GM12875 (cell line): ENCODE results near the gene MRNIP.

Experiments used
- H3K4me3 ChIP-seq: one replicate; pipeline ENCODE4 v1.5.1; 2011; ENCODE audit warnings: low read depth, low read length, control low read depth
- TF ChIP-seq, protein P1 (sequence below): IDR thresholded peaks from 2 replicates; pipeline ENCODE4 v1.5.1; 2011; ENCODE audit warnings: low read depth, mild to moderate bottlenecking, control low read depth, inconsistent platforms, low read length, moderate library complexity, borderline replicate concordance; ENCODE audit not compliant: insufficient read depth

MRNIP gene

DNA sequence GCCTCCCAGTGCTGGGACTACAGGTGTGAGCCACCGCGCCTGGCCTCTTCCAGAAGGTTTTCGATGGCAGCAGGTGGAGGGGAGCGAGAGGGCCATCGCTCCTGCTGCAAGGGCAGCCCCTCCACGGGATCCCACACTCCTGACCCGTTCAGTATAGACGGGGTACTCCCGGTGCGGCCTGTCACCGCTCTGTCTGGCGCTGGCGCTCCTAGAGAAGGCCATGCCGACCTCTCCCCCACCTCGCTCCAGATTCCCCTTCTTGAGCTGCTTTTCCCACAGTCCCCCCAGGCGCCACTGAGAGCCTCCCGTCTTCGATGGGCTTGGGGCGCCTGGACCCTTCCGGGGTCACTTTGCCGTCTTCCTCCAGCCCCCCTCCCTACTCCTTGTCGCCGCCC lies 42.2 kb downstream of the MRNIP start:
- TF ChIP-seq, protein P1, sequence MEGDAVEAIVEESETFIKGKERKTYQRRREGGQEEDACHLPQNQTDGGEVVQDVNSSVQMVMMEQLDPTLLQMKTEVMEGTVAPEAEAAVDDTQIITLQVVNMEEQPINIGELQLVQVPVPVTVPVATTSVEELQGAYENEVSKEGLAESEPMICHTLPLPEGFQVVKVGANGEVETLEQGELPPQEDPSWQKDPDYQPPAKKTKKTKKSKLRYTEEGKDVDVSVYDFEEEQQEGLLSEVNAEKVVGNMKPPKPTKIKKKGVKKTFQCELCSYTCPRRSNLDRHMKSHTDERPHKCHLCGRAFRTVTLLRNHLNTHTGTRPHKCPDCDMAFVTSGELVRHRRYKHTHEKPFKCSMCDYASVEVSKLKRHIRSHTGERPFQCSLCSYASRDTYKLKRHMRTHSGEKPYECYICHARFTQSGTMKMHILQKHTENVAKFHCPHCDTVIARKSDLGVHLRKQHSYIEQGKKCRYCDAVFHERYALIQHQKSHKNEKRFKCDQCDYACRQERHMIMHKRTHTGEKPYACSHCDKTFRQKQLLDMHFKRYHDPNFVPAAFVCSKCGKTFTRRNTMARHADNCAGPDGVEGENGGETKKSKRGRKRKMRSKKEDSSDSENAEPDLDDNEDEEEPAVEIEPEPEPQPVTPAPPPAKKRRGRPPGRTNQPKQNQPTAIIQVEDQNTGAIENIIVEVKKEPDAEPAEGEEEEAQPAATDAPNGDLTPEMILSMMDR, result no peak
- no peak overlapping the region for H3K4me3 ChIP-seq

- TF ChIP-seq, protein P1, result no peak
These were observed 42.9 kb downstream of the MRNIP start for GRCh38 chr5:179815491-179816249.

DNA sequence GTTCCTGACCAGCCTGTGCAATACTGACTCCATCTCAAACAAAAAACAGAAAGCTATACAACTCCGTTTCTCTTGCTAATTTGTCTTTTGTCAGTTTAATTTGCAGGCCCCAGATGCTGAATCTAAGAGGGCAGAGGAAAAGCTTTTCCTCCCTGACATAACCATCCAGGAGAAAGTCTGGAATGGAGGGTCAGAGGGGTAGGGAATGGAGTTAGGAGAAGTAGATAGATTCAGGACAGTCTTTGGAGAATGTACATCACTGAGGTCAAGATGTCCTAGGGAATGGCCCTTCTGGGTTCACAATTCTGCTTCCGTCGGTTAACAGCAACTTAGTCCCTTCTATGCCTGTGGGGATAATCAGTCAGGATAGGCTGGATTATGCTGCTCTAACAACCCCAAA lies 44.5 kb downstream of the MRNIP start:
- TF ChIP-seq, protein P1, result no peak
- H3K4me3 ChIP-seq, result no peak overlapping the region

More at GRCh38 chr5:179815491-179816249, 42.9 kb downstream of the MRNIP start:
- H3K4me3 ChIP-seq, result no peak overlapping the region

GRCh38 chr5:179812997-179813607 lies 45.5 kb downstream of the MRNIP start:
- H3K4me3 ChIP-seq, result no peak overlapping the region
- TF ChIP-seq, protein P1, result no peak

DNA sequence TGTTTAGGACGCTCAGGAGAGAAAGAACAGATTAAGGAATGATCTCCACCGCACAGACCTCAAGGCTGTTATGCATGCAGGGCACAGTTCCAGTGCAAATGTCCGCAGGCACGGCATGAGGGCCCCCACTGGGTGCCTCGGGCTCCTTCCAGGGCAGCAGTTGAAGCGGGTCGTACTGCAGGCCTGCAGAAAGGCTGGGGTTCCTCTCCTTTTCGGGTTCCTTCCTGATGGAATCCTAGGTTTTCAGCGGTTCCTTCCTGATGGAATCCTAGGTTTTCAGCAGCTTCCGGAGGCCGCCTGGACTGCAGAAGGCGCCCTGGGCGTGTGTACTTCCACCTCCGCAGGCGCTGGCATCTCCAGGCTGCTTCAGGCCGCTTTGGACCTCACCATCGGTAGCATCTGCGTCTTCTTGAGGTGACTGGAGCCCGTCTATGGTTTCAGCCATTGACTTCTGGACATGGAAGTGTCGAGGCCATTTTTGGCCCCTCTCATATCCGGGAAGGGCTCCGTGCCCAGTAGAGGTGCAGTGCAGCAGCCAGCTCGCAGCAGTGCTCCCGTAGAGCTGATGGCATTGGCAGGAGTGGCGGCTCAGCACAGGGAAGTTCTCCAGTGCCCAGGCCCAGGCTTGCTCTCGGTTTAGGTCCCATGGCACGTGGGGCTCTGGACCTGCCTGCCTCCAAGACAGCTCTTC lies 46.3 kb downstream of the MRNIP start:
- H3K4me3 ChIP-seq, result no peak overlapping the region
- TF ChIP-seq, protein P1, result no peak

DNA sequence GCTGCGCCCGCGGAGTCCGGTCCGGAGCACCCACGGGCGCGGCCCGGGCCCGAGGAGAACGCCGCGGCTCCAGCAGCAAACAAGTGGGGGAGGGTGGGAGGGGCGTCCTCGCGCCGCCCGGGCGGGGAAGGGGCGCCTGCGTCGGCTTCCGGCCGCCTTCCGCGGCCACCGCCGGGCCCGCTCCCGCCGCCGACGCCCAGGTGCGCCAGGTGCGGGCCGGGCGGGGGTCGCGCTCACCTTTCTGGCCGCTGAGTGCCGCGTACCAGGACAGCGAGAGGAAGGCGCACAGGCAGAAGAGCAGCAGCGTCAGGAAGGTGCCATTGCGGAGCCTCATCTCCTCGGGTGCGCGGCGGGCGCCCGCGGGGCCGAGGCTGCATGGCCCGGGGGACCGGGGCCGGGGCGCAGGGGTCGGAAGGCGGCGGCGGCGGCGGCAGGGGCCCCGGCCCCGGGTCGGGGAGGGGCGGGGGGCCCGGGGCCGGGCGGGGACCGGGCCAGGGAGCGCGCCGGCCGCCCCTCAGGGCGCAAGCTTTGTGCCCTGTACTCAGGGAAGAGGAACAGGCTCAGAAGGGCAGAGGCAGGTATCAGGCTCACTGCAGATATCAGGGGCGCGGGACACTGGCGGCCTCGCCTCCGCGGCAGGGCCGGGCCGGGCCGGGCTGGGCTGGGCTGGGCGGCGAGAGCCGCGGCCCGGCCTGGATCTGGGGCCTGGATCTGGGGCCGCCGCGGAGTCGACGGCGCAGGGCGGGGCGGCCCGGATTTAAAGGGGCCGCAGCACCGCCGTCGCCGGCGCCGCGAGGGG lies 52.2 kb downstream of the MRNIP start, which contains the start of gene MGAT4B:
Gene MGAT4B (minus strand): TSS at position 617 of the 799 bp plus-strand sequence. CDS start 283 bp downstream, at position 334.
- H3K4me3 ChIP-seq, result peak within 1 kb of the TSS; percentile 90
- TF ChIP-seq, protein P1, result no peak
